Activated T-helper 1 cell treated with anti-CD3 and anti-CD28 coated beads, Interleukin-12 subunit alpha, Interleukin-12 subunit beta, Interleukin-2, Interleukin-4 antibody, amounts not matched to agents 30 ng/mL and 10 ng/mL and 1 ng/mL, durations not matched to agents 14 hours and 24 hours and 36 hours (primary cell): ENCODE measurements around the gene TRPM2. TPM values are rescaled to one million over a fixed set of nuclear protein-coding genes. Genes with fewer than 3 reads are reported as not detected.
"Not testable (repeated sequence)": the region's sequence is repeated elsewhere in the genome, so short reads cannot be mapped to it uniquely, and the experiment has no call there.

ENCODE experiments used
- DNase-seq: peaks from one replicate; pipeline ENCODE4 v3.0.0; 2021; ENCODE audit warnings: low spot score
- H3K27ac Mint-ChIP-seq: one replicate; pipeline ENCODE4 v1.8.0; 2021; ENCODE audit warnings: mild to moderate bottlenecking, mixed read lengths
- H3K27me3 Mint-ChIP-seq: one replicate; pipeline ENCODE4 v1.8.0; 2022; ENCODE audit warnings: mild to moderate bottlenecking, moderate library complexity, mixed read lengths; ENCODE audit not compliant: insufficient read depth
- H3K36me3 Mint-ChIP-seq: one replicate; pipeline ENCODE4 v1.8.0; 2021; ENCODE audit warnings: low read depth, mixed read lengths
- H3K4me1 Mint-ChIP-seq: one replicate; pipeline ENCODE4 v1.8.0; 2021; ENCODE audit warnings: low read depth, mixed read lengths
- H3K4me3 Mint-ChIP-seq: one replicate; pipeline ENCODE4 v1.8.0; 2021; ENCODE audit warnings: mild to moderate bottlenecking, moderate library complexity, mixed read lengths
- H3K9me3 Mint-ChIP-seq: one replicate; pipeline ENCODE4 v1.8.0; 2021; ENCODE audit warnings: mixed read lengths
- intact Hi-C: fragments of 100-400 bp; cut with micrococcal nuclease; formaldehyde crosslinking; loops from one replicate; pipeline ENCODE4 v1.15.1; 2024
- total RNA-seq: library from RNA; stranded (reverse); gene quantifications from 2 replicates; pipeline ENCODE4 v1.2.3, GENCODE V29; 2022

TRPM2 gene
- total RNA-seq, 1 donor from 2014 or later: 15.2 TPM

- intact Hi-C loops: no loop called here
- Mint-ChIP-seq H3K36me3 (peaks cover 17% of the 10 kb centered on the region), H3K27ac (peak overlapping the region; percentile 40), H3K4me3 (no peak overlapping the region), H3K27me3 (peaks cover 5% of the 10 kb centered on the region), H3K4me1 (peaks cover 54% of the 10 kb centered on the region), H3K9me3 (no peaks in the 10 kb centered on the region)
- no peak for DNase-seq
These were observed 3.8 kb downstream of the TRPM2 start for GRCh38 chr21:44357064-44357837.

- Mint-ChIP-seq H3K4me1 (peaks cover 32% of the 10 kb centered on the region), H3K36me3 (peaks cover 26% of the 10 kb centered on the region), H3K4me3 (no peak overlapping the region), H3K27me3 (peaks cover 2% of the 10 kb centered on the region), H3K9me3 (peaks cover 12% of the 10 kb centered on the region), H3K27ac (no peak overlapping the region)
- DNase-seq: no peak
- intact Hi-C loops: no loop called here
These were observed 6.0 kb downstream of the TRPM2 start for GRCh38 chr21:44359396-44359795.

GRCh38 chr21:44360159-44360558, 6.7 kb downstream of the TRPM2 start:
- peaks cover 12% of the 10 kb centered on the region for H3K9me3 Mint-ChIP-seq
- no peak for DNase-seq
- H3K4me1 Mint-ChIP-seq: peaks cover 25% of the 10 kb centered on the region
- intact Hi-C loops: no loop called here
- H3K27me3 Mint-ChIP-seq: peaks cover 2% of the 10 kb centered on the region
- H3K27ac Mint-ChIP-seq: no peak overlapping the region
- H3K4me3 Mint-ChIP-seq: no peak overlapping the region
- H3K36me3 Mint-ChIP-seq: peaks cover 26% of the 10 kb centered on the region

GRCh38 chr21:44361903-44362302, 8.5 kb downstream of the TRPM2 start:
- peaks cover 20% of the 10 kb centered on the region for H3K36me3 Mint-ChIP-seq
- intact Hi-C loops, H3K4me3 Mint-ChIP-seq, H3K27me3 Mint-ChIP-seq, H3K4me1 Mint-ChIP-seq, DNase-seq, H3K27ac Mint-ChIP-seq: not testable (repeated sequence)
- H3K9me3 Mint-ChIP-seq: peaks cover 12% of the 10 kb centered on the region

GRCh38 chr21:44363278-44363677, 9.9 kb downstream of the TRPM2 start:
- Mint-ChIP-seq H3K4me3 (no peak overlapping the region), H3K27me3 (peaks cover 2% of the 10 kb centered on the region), H3K36me3 (peaks cover 16% of the 10 kb centered on the region), H3K27ac (no peak overlapping the region), H3K4me1 (peaks cover 5% of the 10 kb centered on the region), H3K9me3 (peaks cover 12% of the 10 kb centered on the region)
- intact Hi-C loops: no loop called here
- no peak for DNase-seq

- no peak for DNase-seq
- H3K27me3 Mint-ChIP-seq: peaks cover 2% of the 10 kb centered on the region
- intact Hi-C loops: no loop called here
- peaks cover 5% of the 10 kb centered on the region for H3K4me1 Mint-ChIP-seq
- no peak overlapping the region for H3K27ac Mint-ChIP-seq
- no peak overlapping the region for H3K4me3 Mint-ChIP-seq
- peaks cover 14% of the 10 kb centered on the region for H3K36me3 Mint-ChIP-seq
- H3K9me3 Mint-ChIP-seq: peaks cover 12% of the 10 kb centered on the region
These were observed 11.0 kb downstream of the TRPM2 start for GRCh38 chr21:44364151-44365053.

GRCh38 chr21:44365251-44365966, 12.0 kb downstream of the TRPM2 start:
- intact Hi-C loops: no loop called here
- no peak overlapping the region for H3K27ac Mint-ChIP-seq

GRCh38 chr21:44365967-44366585, 12.7 kb downstream of the TRPM2 start:
- intact Hi-C loops: no loop called here
- no peak for DNase-seq
- peaks cover 2% of the 10 kb centered on the region for H3K27me3 Mint-ChIP-seq
- H3K36me3 Mint-ChIP-seq: peaks cover 16% of the 10 kb centered on the region
- no peak overlapping the region for H3K27ac Mint-ChIP-seq
- H3K4me1 Mint-ChIP-seq: no peaks in the 10 kb centered on the region
- H3K4me3 Mint-ChIP-seq: no peak overlapping the region
- peaks cover 12% of the 10 kb centered on the region for H3K9me3 Mint-ChIP-seq

More at GRCh38 chr21:44365251-44365966, 12.0 kb downstream of the TRPM2 start:
- peaks cover 2% of the 10 kb centered on the region for H3K27me3 Mint-ChIP-seq
- no peaks in the 10 kb centered on the region for H3K4me1 Mint-ChIP-seq
- no peak overlapping the region for H3K4me3 Mint-ChIP-seq
- no peak for DNase-seq
- H3K36me3 Mint-ChIP-seq: peaks cover 14% of the 10 kb centered on the region
- H3K9me3 Mint-ChIP-seq: peaks cover 12% of the 10 kb centered on the region

GRCh38 chr21:44366586-44367211, 13.3 kb downstream of the TRPM2 start:
- H3K4me1 Mint-ChIP-seq: no peaks in the 10 kb centered on the region
- no peak overlapping the region for H3K4me3 Mint-ChIP-seq
- H3K36me3 Mint-ChIP-seq: peaks cover 17% of the 10 kb centered on the region
- no peak overlapping the region for H3K27ac Mint-ChIP-seq
- intact Hi-C loops: no loop called here
- H3K27me3 Mint-ChIP-seq: peaks cover 2% of the 10 kb centered on the region
- DNase-seq: no peak
- H3K9me3 Mint-ChIP-seq: peaks cover 12% of the 10 kb centered on the region

GRCh38 chr21:44368711-44369446, 15.5 kb downstream of the TRPM2 start:
- intact Hi-C loops: no loop called here
- DNase-seq: no peak
- H3K4me3 Mint-ChIP-seq: no peak overlapping the region
- no peak overlapping the region for H3K27ac Mint-ChIP-seq
- H3K36me3 Mint-ChIP-seq: peaks cover 14% of the 10 kb centered on the region
- no peaks in the 10 kb centered on the region for H3K27me3 Mint-ChIP-seq
- H3K4me1 Mint-ChIP-seq: peaks cover 10% of the 10 kb centered on the region
- no peaks in the 10 kb centered on the region for H3K9me3 Mint-ChIP-seq

- H3K36me3 Mint-ChIP-seq: peaks cover 17% of the 10 kb centered on the region
- intact Hi-C loops: no loop called here
- no peak overlapping the region for H3K27ac Mint-ChIP-seq
- peaks cover 15% of the 10 kb centered on the region for H3K4me1 Mint-ChIP-seq
- H3K4me3 Mint-ChIP-seq: no peak overlapping the region
- no peaks in the 10 kb centered on the region for H3K27me3 Mint-ChIP-seq
- DNase-seq: no peak
- no peaks in the 10 kb centered on the region for H3K9me3 Mint-ChIP-seq
These were observed 16.8 kb downstream of the TRPM2 start for GRCh38 chr21:44370027-44370735.
